Tibial nerve (tissue), 4 donors: ENCODE data around the gene CFAP99.

Source experiments
- CTCF ChIP-seq, 5 experiments: fragments of 200-600 bp in 3 of 5; fragments of 450-650 bp in 2 of 5; sonication (generic) in 3 of 5; IDR thresholded peaks; one replicate each; pipeline ENCODE4 v1.5.1; 2016 to 2019; ENCODE audit warnings: antibody characterized with exemption in 5 of 5, mild to moderate bottlenecking in 3 of 5, moderate library complexity in 2 of 5
- EP300 ChIP-seq, 2 donors: sonication (generic); formaldehyde crosslinking; IDR thresholded peaks; one replicate each; pipeline ENCODE4 v1.6.1; 2017; ENCODE audit warnings: antibody characterized with exemption in 2 of 2, mild to moderate bottlenecking in 1 of 2

GRCh38 chr4:2423695-2424094 lies 4.9 kb downstream of the CFAP99 start:
- no peak for TF ChIP-seq CTCF (IDR thresholded peaks at IDR 0.05)
- no peak for TF ChIP-seq EP300 (IDR thresholded peaks at IDR 0.05)
